Islet of Langerhans (tissue), 1 donor: ENCODE data around the gene IFT122.

Source experiments
- FAIRE-seq: peaks from one replicate; lab custom pipeline; 2011; peaks lifted over from hg19 to GRCh38; lab: Jason Lieb, UNC

The IFT122 gene

DNA sequence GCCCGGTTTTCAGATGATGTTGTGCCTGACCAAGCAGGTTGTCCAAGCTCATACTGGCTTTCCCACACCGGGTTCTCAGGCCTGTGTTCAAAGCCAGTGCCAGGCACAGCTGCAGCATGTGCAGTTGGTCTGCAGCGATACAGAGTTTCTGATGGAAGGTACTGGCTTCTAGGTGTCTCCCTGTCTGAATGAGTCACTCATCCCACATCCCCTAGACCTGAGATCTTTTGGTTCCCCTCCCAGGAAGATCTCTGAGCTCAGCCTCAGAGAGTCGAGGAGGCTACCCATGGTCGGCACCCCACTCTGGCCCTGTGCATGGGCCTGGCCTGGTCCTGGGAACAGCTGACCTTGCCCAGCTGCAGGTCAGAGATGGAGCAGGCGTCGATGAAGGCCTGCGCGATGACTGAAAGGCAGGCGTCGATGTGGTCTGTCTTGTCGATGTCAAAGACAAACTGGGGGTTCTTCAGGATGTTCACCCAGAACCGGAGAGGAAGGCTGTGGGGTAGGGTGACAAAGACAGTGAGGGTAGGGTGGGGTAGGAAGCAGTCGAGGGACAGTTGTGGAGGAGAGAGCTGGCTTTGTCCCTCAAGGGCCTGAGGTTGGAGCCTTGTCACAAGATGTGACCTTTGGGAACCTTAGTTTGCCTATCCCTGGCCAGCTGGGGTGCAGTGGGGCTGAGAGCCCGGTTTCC, 118.2 kb downstream of the IFT122 start:
- FAIRE-seq = no peak

DNA sequence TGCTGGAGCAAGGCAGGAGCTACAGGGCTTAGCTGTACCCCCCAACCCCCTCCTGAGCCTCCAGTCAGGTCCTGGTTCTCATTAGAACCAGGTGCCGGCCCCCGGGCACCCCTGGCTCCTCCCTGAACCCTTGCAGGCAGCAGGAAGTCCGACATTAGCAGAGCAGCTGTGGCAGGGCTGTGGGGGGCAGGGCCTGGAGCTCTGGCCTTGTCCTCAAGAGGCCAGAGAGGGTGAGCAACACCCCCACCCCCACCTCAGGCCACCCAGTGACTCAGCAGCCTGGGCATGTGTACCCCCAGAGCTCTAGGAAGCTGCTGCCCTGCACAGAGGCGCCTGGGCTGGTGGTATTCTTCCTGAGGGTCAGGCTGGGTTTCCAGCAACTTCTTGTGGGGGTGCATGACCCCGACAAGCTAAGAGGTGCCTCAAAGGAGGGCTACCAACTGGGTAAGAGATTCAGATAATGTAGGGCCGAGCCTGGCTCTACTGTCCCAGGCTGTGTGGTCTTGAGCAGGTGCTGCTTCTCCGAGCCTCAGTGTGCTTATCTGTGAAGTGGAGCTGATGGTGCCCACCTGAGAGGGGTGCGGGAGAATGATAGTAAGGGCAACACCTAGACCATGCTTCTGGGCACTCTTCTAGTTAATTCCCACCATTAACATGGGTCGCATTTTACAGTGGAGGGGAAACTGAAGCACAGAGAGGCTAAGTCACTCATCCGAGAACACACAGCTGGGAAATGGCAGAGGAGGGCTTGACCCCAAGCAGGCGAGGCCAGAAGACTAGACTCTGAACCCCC, 118.9 kb downstream of the IFT122 start:
- no peak for FAIRE-seq

DNA sequence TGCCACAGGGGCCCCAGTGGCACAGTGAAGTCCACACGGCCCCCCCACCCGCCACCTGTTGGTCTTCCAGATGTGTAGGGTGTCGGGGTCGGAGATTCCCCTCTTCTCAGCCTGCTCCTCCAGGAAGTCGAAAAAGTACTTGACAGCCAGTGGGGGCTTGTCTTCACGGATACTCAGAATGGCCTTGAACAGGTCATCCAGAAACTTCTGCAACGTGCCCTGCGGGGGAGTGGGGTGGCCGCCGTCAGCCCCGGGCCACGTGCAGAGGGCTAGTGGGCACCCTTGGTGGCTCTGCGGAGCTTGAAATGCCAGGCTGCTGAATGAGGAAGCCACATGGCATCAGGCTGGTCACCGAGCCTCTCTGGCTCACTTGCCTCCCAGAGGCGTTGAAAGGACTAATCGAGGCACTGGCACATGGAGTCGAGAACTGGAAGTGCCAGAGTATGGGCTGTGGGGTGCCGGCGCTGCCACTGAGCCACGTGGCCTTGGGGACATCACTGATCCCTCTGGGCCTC, 119.6 kb downstream of the IFT122 start:
- no peak for FAIRE-seq

DNA sequence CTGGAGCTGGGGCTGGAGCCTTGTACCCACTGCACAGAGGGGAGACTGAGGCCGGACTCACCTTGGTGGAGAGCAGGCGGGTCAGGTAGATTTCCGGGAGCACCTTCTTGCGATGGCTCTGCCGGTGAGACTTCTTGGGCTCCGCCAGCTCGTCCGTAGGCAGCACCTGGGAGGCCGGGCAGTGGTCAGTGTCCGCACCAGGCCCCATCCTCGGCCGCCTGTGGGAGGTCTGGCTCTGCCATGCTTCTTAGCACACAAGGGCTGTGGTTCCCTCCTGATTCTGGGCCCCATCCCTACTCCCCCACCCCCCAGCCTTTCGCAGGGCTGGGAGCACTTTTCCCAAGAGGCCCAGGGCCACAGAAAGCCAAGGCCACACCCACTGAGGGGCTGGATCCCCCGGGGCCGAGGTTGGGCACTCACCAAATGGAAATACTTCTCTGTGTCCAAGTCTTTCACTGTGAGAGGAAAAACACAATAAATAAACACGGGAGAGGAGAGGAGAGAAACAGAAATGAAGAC, 120.3 kb downstream of the IFT122 start:
- FAIRE-seq = no peak

DNA sequence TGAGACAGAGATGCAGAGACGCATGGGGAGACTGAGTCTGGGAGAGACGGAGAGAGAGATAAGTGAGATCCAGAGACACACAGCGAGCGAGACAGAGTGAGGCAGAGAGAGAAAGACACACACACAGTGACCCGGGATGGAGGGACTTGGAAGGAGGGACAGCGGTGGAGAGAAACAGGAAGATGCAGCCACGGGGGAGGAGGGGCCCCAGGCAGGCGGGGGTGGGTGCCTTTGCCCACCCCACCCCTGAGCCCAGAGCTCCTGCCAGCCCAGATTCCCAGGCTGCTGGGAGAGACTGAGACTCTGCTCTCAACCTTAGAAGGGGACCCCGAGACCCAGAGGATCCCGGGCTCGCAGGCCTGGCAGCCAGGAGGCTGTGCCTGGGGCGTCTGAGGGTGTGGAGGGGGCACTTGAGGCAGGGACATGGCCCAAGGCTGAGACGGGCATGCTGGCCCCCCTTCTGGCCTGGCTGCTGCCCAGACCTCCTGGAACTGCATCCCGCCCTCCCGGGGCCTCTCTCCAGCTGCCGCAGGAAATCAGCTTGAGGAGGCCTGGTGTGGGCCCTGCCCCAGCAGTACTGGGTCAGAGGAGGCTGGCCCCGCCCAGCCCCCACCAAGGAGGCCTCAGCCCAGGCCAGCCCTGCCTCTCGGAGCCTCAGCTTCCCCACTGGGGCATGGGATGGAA, 121.0 kb downstream of the IFT122 start:
- FAIRE-seq = no peak

DNA sequence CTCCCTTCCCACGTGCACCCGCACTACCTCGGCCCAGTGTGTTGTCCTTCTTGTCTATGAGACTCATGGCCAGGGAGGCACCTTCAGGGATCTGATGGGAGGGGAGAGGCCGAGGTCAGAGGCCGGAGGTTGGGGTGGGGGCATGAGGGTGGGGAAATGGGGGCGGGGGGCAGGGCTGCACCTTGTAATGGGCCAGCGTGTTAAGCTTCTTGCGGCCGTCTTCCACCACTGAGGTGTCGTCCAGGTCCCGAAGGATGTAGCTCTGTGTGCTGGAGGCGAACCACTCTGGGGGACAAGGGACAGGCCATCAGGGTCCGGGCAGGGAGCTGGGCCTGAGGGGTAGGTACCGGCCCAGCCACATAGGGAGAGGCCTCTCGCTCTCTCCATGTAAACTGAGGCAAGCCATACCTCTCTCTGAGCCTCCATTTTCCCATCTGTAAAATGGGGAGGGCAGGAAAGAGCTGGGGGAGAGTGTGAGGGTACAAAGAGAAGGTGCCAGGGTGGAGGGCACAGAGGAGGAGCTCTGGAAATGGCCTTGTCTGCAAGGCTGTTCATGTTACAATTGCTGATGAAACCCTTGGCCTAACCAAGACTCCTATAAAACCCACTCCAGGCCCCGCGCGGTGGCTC, 121.7 kb downstream of the IFT122 start:
- FAIRE-seq = no peak

DNA sequence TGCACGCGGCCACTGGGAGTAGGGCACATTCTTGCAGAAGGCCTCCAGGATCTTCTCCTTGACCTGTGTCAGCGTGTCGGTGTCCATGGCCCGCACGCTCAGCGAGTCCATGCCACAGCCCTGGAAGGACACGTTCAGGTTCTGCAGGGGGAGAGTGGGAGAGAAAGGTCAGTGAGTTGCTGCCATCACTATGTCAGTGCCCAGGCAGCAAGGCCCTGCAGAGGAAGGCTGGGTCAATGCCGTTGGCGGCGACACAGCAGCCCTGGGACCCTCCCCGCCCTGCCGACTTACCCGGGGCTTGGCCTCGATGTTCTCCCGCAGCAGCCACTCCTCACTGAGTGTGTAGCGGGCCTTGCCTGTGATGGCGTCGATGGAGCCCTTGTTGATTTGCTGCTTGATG, 122.8 kb downstream of the IFT122 start:
- FAIRE-seq = no peak

DNA sequence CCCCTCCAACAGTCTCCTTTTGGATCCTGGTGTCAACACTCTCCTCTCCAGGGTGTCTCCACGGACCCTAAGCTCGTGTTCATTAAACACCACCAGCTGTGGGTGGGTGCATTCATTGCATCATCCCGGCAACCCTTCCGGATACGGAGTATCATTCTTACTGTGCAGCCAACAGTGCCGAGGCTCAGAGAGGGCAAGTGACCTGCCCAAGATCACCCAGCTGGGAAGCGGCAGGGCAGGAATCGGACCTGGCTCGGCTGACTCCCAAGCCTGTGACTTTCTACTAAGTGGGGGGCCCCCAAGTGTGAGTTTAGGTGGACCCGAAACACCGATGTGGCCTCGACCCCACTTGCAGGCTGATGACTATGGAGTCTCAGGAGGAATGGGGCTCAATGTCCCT, 123.3 kb downstream of the IFT122 start:
- FAIRE-seq = no peak

DNA sequence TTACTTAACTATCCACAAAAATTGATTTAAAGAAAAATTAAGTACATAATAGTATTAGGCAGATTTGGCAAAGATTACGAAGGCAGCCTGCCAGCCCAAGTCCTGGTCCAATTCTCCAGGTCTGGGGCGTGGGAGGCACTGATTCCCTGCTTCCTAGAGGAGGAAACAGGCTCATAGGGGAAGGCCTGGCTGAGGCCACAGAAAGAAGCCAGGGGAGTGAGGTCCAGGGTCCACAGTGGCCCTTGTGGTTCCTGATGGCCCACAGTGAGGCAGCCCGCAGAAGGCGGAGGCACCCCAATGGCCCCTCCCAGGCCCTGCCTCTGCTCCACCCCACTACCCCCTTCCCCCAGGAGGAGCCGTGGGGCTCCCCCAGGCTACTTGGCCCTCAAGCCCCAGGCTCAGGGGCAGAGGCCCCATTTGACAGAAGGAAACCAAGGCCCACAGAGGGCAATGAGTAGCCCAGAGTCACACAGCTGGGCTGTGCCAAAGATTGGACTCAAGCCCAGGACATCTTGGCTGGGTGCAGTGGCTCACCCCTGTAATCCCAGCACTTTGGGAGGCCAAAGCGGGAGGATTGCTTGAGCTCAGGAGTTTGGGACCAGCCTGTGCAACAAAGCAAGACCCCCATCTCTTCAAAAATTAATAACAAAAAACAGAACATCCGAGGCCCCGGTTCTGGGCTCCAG, 124.0 kb downstream of the IFT122 start:
- no peak for FAIRE-seq

DNA sequence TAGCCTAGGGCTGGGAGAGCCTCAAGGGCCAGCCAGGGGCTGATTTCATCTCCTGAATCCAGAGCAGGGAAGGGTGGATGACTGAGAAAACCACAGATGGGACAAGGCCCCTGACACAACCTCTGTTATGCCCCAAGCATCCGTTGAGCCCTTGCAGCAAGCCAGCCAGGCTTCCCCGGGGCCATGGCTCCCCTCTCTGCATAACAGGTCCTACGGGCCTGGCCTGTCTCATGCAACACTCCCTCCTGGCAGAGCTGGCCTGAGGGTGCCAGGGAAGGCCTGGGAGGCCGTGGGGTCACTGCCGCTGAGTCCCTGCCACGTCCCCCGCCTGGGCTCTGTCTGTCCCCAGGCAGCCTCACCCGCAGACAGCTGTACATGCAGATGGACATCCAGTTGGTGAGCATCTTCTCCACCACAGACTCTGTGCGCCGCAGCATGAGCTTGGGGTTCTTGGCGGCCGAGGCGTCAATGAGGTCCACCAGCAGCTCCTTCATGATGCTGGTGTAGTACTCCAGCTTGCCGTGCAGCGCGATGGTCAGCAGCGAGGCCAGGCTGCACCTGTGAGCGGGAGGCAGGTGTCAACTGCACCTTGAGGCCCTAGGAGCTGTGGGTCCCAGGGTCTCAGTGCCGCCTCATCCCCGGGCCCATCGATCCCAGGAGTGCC, 125.1 kb downstream of the IFT122 start:
- FAIRE-seq = no peak

DNA sequence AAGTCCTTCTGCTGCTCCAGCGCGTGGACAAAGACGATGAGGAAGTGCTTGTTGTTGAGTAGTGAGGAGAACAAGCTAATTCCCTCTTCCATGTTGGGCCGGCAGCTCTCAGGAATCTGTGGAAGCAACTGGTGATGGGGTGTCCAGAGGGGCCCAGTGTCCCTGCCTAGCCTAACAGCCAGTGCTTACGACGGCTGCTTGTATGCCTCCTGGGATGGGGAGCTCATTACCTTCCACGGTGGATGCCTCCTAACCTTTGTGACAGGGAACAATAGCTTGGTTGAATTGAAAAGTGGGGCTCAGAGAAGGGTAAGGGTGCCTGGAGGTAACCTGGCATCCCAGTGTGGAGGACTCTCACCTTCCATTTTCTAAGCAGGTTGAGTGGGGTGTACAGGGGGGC, 125.9 kb downstream of the IFT122 start:
- FAIRE-seq = no peak

DNA sequence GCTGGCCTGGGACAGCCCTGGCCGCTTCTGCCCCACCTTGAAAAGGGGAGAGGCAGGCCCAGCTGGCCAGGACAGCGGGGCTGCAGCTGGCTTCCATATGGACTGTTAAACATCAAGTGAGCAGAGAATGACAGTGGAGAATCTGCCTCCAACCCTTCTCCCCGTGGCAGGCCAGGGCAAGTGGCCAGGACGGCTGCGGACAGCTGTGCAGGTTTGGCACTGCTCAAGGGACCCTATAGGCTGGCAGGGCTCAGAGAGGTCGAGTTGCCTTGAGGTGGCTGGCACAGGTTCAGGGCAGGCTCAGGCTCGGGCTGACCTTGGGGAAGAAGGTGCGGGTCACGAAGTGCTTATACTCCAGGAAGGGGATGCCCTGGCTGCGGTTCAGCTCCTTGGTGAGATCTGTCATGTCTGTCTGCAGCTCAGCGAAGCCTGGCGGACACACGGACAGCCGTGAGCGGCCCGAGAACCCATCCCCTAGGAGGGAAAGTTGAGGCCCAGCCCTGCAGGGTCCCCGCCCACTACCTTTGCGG, 127.2 kb downstream of the IFT122 start:
- FAIRE-seq = no peak

DNA sequence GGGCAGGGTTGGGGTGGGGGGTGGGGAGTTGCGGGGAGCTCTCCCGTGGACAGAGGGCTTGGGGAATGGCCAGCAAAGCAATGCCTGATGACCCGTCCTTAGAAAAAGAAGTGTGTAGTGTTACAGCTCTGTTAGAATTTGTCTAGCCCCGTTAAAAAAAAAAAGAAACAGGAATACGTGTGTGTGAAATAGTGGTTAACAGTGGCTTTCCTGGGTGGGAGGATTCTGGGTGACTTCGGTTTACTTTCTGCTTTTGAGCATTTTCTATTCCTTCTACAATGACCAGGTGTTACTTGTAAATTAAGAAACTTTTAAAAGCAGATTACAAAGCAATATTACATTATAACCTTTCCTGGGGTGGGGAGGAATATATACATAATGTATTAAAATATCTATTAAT, 127.9 kb downstream of the IFT122 start:
- no peak for FAIRE-seq

DNA sequence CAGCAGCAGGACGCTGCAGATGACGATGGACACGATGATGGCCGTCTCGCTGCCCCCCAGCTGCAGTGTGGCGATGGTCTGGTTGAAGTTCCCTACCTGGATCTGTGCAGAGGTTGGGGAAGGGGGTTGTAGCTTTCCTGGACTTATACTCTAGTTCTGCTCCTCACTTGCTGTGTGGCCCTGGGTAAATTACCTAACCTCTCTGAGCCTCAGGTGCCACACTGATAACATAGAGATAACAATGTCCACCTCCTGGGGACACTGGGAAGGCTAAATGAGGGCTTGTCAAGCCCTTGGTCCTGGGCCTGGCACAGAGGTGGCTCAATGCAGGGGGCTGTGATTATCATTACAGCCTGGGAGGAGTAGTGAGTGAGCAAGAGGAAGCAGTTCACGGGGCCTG, 129.8 kb downstream of the IFT122 start:
- FAIRE-seq = no peak
